ENCODE data around the gene ISCU.

- no peak for TF ChIP-seq CTCF (IDR thresholded peaks at IDR 0.05)
- TF ChIP-seq POLR2A (IDR thresholded peaks at IDR 0.05), result no peak
Measured at GRCh38 chr12:108592033-108592909, 29.9 kb downstream of the ISCU start.
